Keratinocyte (primary cell): Measurements from ENCODE around the gene DDAH1. TPM values are rescaled to one million over a fixed set of nuclear protein-coding genes. Genes with fewer than 3 reads are reported as not detected.
A peak's percentile ranks its signal among the peaks of the same experiment; 100 is the strongest.

Source experiments
- DNase-seq: peaks from one replicate; pipeline ENCODE4 v3.0.0-alpha.2; 2011; ENCODE audit warnings: low read depth, missing footprints, low spot score
- FAIRE-seq: peaks from 2 replicates; lab custom pipeline; 2011; peaks lifted over from hg19 to GRCh38; lab: Jason Lieb, UNC
- H2AFZ ChIP-seq: 2 replicates; pipeline ENCODE4 v1.6.0; 2012; ENCODE audit warnings: low read length, control low read depth, inconsistent platforms; ENCODE audit not compliant: control insufficient read depth
- H3K27ac ChIP-seq: 2 replicates; pipeline ENCODE4 v1.5.1; 2011; ENCODE audit warnings: low read length; ENCODE audit not compliant: control insufficient read depth, insufficient read depth
- H3K27me3 ChIP-seq: 3 replicates; pipeline ENCODE4 v1.6.0; 2011; ENCODE audit warnings: low read length; ENCODE audit not compliant: control insufficient read depth, insufficient read depth; ENCODE audit errors: extremely low read depth
- H3K36me3 ChIP-seq, 2 experiments: 2 replicates in 1 of 2; 3 replicates in 1 of 2; pipeline ENCODE4 v1.5.1; 2011; ENCODE audit warnings: low read length in 2 of 2, mild to moderate bottlenecking in 1 of 2; ENCODE audit not compliant: control insufficient read depth in 2 of 2, insufficient read depth in 2 of 2; ENCODE audit errors: extremely low read depth in 1 of 2
- H3K4me1 ChIP-seq: 3 replicates; pipeline ENCODE4 v1.5.1; 2011; ENCODE audit warnings: low read length; ENCODE audit not compliant: control insufficient read depth, insufficient read depth; ENCODE audit errors: extremely low read depth
- H3K4me2 ChIP-seq: 3 replicates; pipeline ENCODE4 v1.6.0; 2011; ENCODE audit warnings: low read depth, low read length; ENCODE audit not compliant: control insufficient read depth, insufficient read depth; ENCODE audit errors: extremely low read depth
- H3K4me3 ChIP-seq, 3 experiments: fragments of 200-600 bp in 1 of 3; sonication (generic) in 1 of 3; 2 replicates in 2 of 3; 3 replicates in 1 of 3; pipeline ENCODE4 v1.5.1; 2011 to 2016; ENCODE audit warnings: low read length in 3 of 3, mild to moderate bottlenecking in 3 of 3, control low read depth in 2 of 3, inconsistent platforms in 1 of 3, low read depth in 1 of 3, mixed read lengths in 1 of 3, mixed run types in 1 of 3, moderate library complexity in 1 of 3; ENCODE audit not compliant: control insufficient read depth in 2 of 3, insufficient read depth in 2 of 3; ENCODE audit errors: extremely low read depth in 1 of 3
- H3K79me2 ChIP-seq: 2 replicates; pipeline ENCODE4 v1.6.0; 2012; ENCODE audit warnings: low read length; ENCODE audit not compliant: control insufficient read depth, insufficient read depth
- H3K9ac ChIP-seq: 3 replicates; pipeline ENCODE4 v1.6.0; 2011; ENCODE audit warnings: low read length; ENCODE audit not compliant: control insufficient read depth, insufficient read depth; ENCODE audit errors: extremely low read depth
- H3K9me1 ChIP-seq: 3 replicates; pipeline ENCODE4 v1.6.0; 2011; ENCODE audit warnings: low read length; ENCODE audit not compliant: control insufficient read depth, insufficient read depth; ENCODE audit errors: extremely low read depth
- H3K9me3 ChIP-seq: 2 replicates; pipeline ENCODE4 v1.5.1; 2012; ENCODE audit warnings: low read depth, low read length; ENCODE audit not compliant: control insufficient read depth
- H4K20me1 ChIP-seq: 3 replicates; pipeline ENCODE4 v1.6.0; 2011; ENCODE audit warnings: low read length; ENCODE audit not compliant: control insufficient read depth, insufficient read depth; ENCODE audit errors: extremely low read depth
- CTCF ChIP-seq, 3 experiments: IDR thresholded peaks in 1 of 3; conservative IDR thresholded peaks in 1 of 3; optimal IDR thresholded peaks in 1 of 3; 2 replicates in 2 of 3; 3 replicates in 1 of 3; pipeline versions ENCODE3 to v1.5.1; 2011; ENCODE audit warnings: low read length in 3 of 3, mild to moderate bottlenecking in 3 of 3, moderate library complexity in 2 of 3, control low read depth in 1 of 3, inconsistent platforms in 1 of 3; ENCODE audit not compliant: insufficient read depth in 2 of 3; ENCODE audit errors: extremely low read depth in 1 of 3
- EZH2 ChIP-seq: IDR thresholded peaks from one replicate; pipeline ENCODE4 v1.6.1; 2012; ENCODE audit warnings: inconsistent platforms, mild to moderate bottlenecking, low read length, moderate library complexity
- dilution Hi-C: fragments of 300-500 bp; cut with MboI; formaldehyde crosslinking; loops from one replicate; pipeline ENCODE4 v1.7.0; 2020; ENCODE audit warnings: low sequenced_read_pairs; ENCODE audit not compliant: extremely low pct_ligation_motif_present
- polyA plus RNA-seq, 5 experiments: library from polyadenylated mRNA; depleted of rRNA in 3 of 5; stranded (reverse) in 3 of 5; stranded (forward) in 1 of 5; unstranded in 1 of 5; fragments of >200 nt; gene quantifications; 1 replicate in 1 of 5; 2 replicates in 3 of 5; 3 replicates in 1 of 5; pipeline versions ENCODE4 v1.2.1 to v1.2.3, GENCODE V29; 2011 to 2012; ENCODE audit warnings: missing spikeins in 2 of 5, low read depth in 1 of 5, low replicate concordance in 1 of 5

Gene DDAH1
- polyA plus RNA-seq, 1 donor (not counting 4 experiments of a cell fraction or from before 2014, with no cell fraction given): 5.8 TPM

GRCh38 chr1:85300140-85300539 is 164.8 kb downstream of the DDAH1 start:
- H3K9me1 ChIP-seq: peaks cover 2% of the 10 kb centered on the region
- H3K27me3 ChIP-seq: no peaks in the 10 kb centered on the region
- FAIRE-seq (no peak), DNase-seq (no peak)
- TF ChIP-seq EZH2: no peak
- no peak for TF ChIP-seq CTCF (optimal IDR thresholded peaks at IDR 0.05 in 1 of 3, IDR thresholded peaks at IDR 0.05 in 1 of 3, conservative IDR thresholded peaks at IDR 0.05 in 1 of 3; ENCODE audit: extremely low read depth in 1 of 3, insufficient read depth in 2 of 3, low read length in 3 of 3)
- no peaks in the 10 kb centered on the region for H3K79me2 ChIP-seq
- no peaks in the 10 kb centered on the region for H3K36me3 ChIP-seq
- dilution Hi-C loops: no loop called here
- no peak overlapping the region for H3K9ac ChIP-seq
- no peak overlapping the region for H3K4me2 ChIP-seq
- no peak overlapping the region for H2AFZ ChIP-seq
- H3K4me1 ChIP-seq: peaks cover 37% of the 10 kb centered on the region
- H3K4me3 ChIP-seq: no peak overlapping the region
- H3K9me3 ChIP-seq: no peaks in the 10 kb centered on the region
- no peaks in the 10 kb centered on the region for H4K20me1 ChIP-seq
- H3K27ac ChIP-seq: no peak overlapping the region

- Histone ChIP-seq H3K4me1 (peaks cover 54% of the 10 kb centered on the region), H3K9ac (peak overlapping the region; percentile 66), H3K36me3 (no peaks in the 10 kb centered on the region), H4K20me1 (no peaks in the 10 kb centered on the region), H3K4me2 (peak overlapping the region; percentile 85), H3K9me3 (no peaks in the 10 kb centered on the region), H3K27ac (peak overlapping the region; percentile 91), H2AFZ (no peak overlapping the region), H3K9me1 (peaks cover 2% of the 10 kb centered on the region), H3K4me3 (peak overlapping the region in 2 of 3 experiments; percentile 29 to 59), H3K79me2 (no peaks in the 10 kb centered on the region), H3K27me3 (no peaks in the 10 kb centered on the region)
- FAIRE-seq: peak; percentile 99
- dilution Hi-C loops: no loop called here
- no peak for TF ChIP-seq CTCF (optimal IDR thresholded peaks at IDR 0.05 in 1 of 3, IDR thresholded peaks at IDR 0.05 in 1 of 3, conservative IDR thresholded peaks at IDR 0.05 in 1 of 3; ENCODE audit: extremely low read depth in 1 of 3, insufficient read depth in 2 of 3, low read length in 3 of 3)
- no peak for TF ChIP-seq EZH2
- DNase-seq: no peak
Observed at GRCh38 chr1:85297855-85298629, 166.9 kb downstream of the DDAH1 start.
